AG08396 (cell line): ENCODE data around the gene C11orf65.
A peak's percentile ranks its signal among the peaks of the same experiment; 100 is the strongest.

ENCODE experiments used
- DNase-seq: peaks from one replicate; pipeline ENCODE4 v3.0.0; 2012; ENCODE audit warnings: low spot score, mixed read lengths

The C11orf65 gene

DNA sequence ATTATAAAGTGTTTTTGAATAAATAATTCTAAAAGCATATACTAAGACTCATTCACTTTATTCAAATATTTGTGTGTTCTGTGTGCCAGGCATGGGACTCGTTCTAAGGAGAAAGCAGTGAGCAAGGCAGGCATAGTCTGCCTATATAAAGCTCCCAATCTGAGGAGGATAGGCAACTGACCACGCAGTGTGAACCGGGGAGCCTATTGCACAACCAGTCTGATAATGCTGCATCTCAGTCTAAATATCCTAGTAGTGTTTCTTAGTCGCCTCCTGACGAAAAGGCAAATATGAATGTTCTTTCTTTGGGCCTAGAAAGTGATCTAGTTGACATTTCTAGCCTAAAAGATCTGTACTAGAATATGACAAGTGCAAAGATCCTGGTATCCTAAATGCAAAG is 98.3 kb downstream of the C11orf65 start:
- no peak for DNase-seq

GRCh38 chr11:108368134-108368533 is 99.2 kb downstream of the C11orf65 start:
- peak; percentile 24 for DNase-seq

DNA sequence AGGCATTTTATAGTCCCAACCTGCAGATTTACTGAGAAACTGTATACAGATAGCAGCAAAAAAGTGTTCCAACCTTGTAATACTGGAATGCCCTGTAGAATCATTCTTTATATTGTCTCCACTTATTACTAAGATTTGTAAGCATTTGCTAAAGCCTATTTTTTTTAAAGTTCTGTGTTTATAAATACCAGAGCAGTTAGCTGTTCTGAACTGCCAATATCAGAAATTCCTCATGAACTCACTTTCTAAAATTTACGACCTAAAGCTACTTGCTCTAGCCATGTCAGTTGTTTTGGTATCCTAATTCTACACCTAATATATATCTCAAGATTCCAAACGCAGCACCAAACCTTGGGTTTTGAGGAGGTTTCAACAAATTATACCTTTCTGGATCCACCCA is 103.2 kb downstream of the C11orf65 start:
- DNase-seq, result peak; percentile 26

DNA sequence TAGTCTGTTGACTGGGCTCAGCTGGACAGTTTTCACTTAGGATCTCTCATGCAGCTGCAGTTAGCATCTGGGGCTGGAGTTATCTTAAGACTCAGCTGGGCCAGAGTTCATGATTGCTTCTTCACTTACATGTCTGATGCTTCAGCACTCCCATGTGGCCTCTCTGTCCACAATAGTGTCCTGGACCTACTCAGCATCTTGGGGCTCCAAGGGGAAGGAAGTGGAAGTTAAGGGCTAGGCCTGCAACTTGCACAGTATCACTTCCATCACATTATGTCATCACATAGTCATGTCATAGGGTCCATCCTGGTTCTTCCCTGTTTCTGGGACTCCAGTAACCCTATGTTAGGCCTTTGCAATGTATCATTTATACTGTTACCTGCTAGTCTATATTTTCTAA is 115.9 kb downstream of the C11orf65 start:
- no peak for DNase-seq

DNA sequence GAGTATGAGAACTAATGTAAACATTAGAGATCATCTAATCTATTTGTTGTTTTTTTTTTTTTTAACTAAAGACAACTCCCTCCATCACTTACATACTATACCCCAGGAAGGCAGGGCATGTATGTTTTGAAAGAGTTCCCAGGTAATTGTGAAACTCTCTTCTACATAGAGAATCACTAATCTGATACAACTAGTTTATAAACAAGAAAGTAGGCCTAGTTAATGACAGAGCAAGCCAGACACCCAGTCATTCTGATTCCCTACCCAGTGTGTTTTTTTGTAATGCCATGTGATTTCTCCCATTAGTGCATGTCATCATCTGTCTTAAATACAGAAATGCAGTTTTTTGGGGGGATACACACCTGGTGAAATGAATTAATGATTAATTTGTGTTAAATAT is 120.9 kb downstream of the C11orf65 start:
- DNase-seq, result no peak

- no peak for DNase-seq
Measured at GRCh38 chr11:108345767-108346166, 121.6 kb downstream of the C11orf65 start.

DNA sequence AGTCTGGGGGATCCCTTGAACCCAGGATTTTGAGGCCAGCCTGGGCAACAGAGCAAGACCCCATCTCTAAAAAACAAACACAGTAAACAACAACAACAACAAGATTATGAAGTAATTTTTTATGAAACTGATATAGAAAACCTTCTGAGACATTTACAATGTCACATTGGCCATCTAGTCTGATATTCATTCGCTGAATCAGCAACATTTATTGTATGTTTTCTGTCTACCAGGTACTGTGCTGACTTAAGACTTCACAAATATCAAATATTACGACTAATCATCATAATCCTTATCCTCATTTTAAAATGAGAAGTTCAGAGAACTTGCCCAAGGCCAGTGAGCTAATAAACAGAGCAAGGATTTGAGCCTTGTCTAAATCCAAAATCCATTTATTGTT is 123.6 kb downstream of the C11orf65 start:
- no peak for DNase-seq

DNA sequence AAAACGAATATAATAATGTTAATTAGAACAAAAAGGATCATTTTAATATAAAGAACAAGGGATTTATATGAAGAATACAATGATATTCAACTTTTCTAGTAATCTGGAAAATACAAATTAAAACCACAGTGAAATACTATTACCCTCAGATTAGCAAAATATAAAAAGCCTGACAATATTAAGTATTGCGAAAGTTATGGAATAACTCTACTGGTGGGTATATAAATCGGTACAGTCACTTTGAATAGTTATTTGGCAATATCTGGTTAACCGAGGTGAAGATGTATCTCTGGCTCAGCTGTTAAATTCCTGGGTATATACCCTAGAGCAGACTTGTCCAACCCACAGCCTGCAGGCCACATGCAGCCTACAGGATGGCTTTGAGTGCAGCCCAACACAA is 125.7 kb downstream of the C11orf65 start:
- no peak for DNase-seq

DNA sequence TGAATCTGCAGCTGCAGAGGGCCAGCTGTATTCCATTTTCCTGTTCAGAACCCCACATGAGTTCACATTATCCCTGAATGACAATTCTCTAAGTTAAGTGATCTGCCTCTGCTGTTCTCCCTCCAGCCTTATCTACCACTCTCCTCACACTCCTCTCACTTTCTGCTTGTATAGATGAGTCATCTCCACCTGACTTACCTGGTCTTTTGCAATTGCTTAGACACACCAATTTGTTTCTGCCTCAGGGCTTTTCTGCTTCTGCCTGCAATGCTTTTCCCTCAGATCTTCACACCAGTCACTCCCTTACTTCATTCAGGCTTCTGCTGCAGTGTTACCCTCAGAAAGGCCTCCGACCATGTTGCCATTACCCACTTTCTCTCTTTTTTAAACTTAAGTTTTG is 126.4 kb downstream of the C11orf65 start:
- no peak for DNase-seq

GRCh38 chr11:108338750-108339149 is 128.6 kb downstream of the C11orf65 start:
- DNase-seq, result no peak

DNA sequence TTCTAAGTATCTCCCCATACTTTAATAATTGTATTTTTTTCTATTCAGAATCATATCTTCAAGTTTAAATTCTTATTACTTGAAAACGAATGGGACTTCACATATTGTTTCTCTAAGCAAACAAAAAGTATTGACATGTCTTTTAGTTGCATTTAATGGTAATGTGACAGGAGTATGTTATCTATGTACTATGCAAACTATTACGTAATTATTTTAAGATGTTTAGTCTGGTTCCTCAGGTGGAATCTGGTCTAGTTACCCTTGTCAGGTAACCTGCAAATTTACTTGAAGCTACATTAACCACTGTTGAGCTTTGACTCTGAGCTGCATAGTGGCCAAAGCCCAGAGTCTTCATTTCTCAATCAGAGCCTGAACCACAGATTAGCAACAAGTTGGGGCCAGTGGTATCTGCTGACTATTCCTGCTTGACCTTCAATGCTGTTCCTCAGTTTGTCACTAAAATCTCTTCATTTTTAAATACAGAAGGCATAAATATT is 133.9 kb downstream of the C11orf65 start:
- no peak for DNase-seq
